HEK293 (cell line): ENCODE measurements around the gene PI16.

Experiments
- CTCF ChIP-seq: fragments of 450-650 bp; formaldehyde crosslinking; IDR thresholded peaks from 2 replicates; pipeline ENCODE4 v1.5.1; 2016; ENCODE audit warnings: missing biosample characterization, missing genetic modification characterization
- REST ChIP-seq: fragments of 450-650 bp; formaldehyde crosslinking; IDR thresholded peaks from 2 replicates; pipeline ENCODE4 v1.5.1; 2016; ENCODE audit warnings: missing biosample characterization, missing genetic modification characterization
- ZBTB8A ChIP-seq: fragments of 450-650 bp; formaldehyde crosslinking; IDR thresholded peaks from 2 replicates; pipeline ENCODE4 v1.5.1; 2016; ENCODE audit warnings: missing biosample characterization, missing genetic modification characterization
- ZNF292 ChIP-seq: fragments of 450-650 bp; formaldehyde crosslinking; IDR thresholded peaks from 2 replicates; pipeline ENCODE4 v1.5.1; 2016; ENCODE audit warnings: low read depth, missing biosample characterization, missing genetic modification characterization, borderline replicate concordance
- ZNF362 ChIP-seq: fragments of 450-650 bp; formaldehyde crosslinking; IDR thresholded peaks from 2 replicates; pipeline ENCODE4 v1.5.1; 2016; ENCODE audit warnings: missing biosample characterization, missing genetic modification characterization
- ZNF391 ChIP-seq: fragments of 450-650 bp; formaldehyde crosslinking; IDR thresholded peaks from 2 replicates; pipeline ENCODE4 v1.5.1; 2016; ENCODE audit warnings: low read depth, missing biosample characterization, missing genetic modification characterization, borderline replicate concordance
- ZNF560 ChIP-seq: fragments of 450-650 bp; formaldehyde crosslinking; IDR thresholded peaks from 2 replicates; pipeline ENCODE4 v1.5.1; 2017; ENCODE audit warnings: missing biosample characterization, missing genetic modification characterization, borderline replicate concordance
- ZSCAN5A ChIP-seq: fragments of 450-650 bp; formaldehyde crosslinking; IDR thresholded peaks from 2 replicates; pipeline ENCODE4 v1.5.1; 2016; ENCODE audit warnings: missing biosample characterization, missing genetic modification characterization

GRCh38 chr6:36928547-36928918, 26.0 kb upstream of the PI16 start:
- TF ChIP-seq CTCF (tag by site-specific recombination) (no peak), ZSCAN5A (tag by site-specific recombination) (no peak), ZNF292 (tag by site-specific recombination) (no peak), ZNF560 (tag by site-specific recombination) (no peak), ZNF391 (tag by site-specific recombination) (no peak), REST (tag by site-specific recombination) (no peak), ZNF362 (tag by site-specific recombination) (no peak), ZBTB8A (tag by site-specific recombination) (no peak)
